GM19239 (cell line): ENCODE data around the gene DIRAS2.
A peak's percentile ranks its signal among the peaks of the same experiment; 100 is the strongest.
"Not testable (repeated sequence)": the region's sequence is repeated elsewhere in the genome, so short reads cannot be mapped to it uniquely, and the experiment has no call there.

Experiments
- DNase-seq: peaks from one replicate; pipeline ENCODE4 v3.0.0; 2011; ENCODE audit warnings: low spot score; ENCODE audit not compliant: insufficient read length
- FAIRE-seq: peaks from 2 replicates; lab custom pipeline; 2011; peaks lifted over from hg19 to GRCh38; lab: Jason Lieb, UNC

Gene DIRAS2

DNA sequence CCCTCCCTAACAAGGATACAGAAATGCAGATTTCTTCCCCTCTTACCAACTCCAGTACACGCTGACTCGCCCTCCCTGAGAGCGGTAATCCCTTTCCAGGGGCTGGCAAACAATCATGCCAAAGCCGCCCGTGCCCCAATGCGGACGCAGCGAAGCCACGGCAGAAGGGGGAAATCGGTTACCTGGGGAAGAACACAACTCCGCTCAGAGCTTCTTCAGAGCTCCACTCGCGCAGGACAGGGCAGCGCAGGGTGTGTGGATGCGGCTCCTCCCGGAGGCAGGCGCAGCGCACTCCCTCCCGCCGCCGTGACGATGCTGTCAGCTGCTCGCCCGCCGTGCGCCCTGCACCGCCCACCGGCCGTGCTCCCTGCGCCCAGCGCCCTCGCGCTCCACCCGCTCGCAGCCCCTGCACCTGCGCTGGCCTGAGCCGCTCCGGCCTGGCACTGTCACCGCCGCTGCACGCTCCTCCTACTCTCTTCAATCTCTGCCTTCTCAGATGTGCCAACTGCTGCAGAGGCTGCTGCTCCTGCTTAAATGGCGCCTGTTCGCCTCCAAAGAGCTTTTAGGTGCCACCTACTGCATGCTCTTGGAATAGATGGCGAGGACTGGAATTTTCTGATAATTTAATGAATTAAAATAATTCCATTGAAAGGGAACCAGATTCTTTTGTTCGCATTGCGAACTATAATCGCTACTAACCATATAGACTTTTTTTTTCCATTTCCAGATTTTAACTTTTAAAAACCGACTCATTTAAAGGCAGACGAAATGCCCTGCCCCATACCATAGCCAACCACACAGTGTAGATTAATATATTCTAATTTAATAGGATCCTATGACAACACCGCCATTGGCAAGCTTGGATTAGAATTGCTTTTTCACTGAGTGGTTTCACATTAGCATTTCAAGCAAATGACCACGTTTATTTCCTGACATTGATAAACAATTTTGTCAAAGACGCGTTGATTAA lies at the start of gene DIRAS2:
Gene DIRAS2, minus strand, starts transcription at position 255 of the 970 bp plus-strand sequence. CDS start 28,997 bp downstream, outside the sequence.
- DNase-seq: no peak

DNA sequence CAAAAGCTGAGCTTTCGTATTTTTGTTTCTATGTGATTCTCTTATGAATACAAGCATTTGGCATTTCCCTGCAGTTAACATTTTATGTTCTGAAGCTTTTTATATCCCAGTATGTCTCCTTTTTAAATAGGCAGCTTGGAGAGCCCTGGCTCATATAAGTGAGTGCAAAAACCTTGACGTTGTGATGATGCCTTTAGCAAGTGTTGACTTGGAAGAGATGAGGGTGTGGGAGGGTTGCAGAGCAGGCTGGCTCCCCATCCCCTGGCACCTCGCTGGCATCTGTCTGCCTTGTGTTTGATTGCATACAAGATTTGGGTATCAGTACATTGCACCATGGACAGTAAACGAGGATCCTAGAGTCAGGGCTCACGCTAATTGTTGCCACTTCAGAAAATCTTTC lies 42.1 kb upstream of the DIRAS2 start:
- FAIRE-seq: no peak
- DNase-seq: no peak

More for the DNA sequence above, at the start of gene DIRAS2:
- no peak for FAIRE-seq

GRCh38 chr9:90684106-90684505 lies 41.5 kb upstream of the DIRAS2 start:
- no peak for DNase-seq
- FAIRE-seq: no peak

DNA sequence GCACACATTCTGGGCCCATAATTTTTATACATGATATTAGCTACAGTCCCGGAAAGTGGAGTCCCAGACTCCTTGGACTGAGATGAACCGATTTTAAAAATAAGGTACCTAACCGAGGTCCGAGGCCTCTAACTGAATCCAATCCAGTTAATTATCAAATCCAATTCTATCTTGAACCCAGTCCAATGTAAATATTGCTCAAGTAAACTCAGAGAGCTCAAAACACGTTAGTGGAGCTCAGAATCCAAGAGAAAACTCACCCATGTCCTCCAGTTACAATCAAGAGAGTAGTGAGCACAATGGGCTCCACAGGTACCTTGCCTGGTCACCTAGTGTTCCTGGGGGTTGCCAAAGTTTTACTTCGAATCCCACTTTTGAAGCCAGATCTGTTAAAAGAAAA lies 37.9 kb upstream of the DIRAS2 start:
- no peak for DNase-seq
- no peak for FAIRE-seq

DNA sequence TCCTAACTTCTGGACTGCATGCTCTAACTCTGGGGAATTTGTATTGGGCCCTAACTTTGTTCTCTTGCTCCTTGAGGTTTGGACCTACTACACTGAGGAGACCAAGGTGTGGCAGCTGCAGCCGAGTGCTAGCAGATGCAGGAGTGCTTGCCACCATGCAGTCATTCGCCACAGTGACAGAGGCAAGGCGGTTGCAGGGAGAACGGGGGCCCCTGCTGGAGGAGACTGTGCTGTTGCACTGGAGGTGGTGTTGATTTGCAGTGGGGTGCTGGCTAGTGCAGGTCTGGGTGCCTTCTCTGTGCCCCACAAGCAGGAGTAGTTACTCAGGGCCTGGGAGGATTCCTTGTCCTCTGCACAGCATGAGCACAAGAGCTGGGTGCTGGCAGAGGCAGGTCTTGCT lies 22.4 kb upstream of the DIRAS2 start:
- FAIRE-seq (no peak), DNase-seq (no peak)

DNA sequence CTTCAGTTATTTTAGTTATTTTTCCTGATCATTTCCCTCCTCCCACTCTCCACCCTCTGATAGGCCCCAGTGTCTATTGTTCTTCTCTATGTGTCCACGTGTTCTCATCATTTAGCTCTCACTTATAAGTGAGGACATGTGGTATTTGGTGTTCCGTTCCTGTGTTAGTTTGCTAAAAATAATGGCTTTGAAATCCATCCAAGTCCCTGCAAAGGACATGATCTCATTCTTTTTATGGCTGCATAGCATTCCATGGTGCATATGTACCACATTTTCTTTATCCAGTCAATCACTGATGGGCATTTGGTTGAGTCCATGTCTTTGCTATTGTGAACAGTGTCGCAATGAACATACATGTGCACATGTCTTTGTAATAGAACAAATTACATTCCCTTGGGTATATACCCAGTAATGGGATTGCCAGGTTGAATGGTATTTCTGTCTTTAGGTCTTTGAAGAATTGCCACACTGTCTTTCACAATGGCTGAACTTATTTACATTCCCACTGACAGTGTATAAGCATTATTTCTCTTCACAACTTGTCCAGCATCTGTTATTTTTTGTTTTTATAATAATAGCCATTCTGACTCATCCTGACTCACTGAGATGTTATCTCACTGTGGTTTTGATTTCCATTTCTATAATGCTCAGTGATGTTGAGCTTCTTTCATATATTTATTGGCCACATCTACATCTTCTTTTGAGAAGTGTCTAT lies 17.2 kb upstream of the DIRAS2 start:
- DNase-seq (no peak), FAIRE-seq (no peak)

DNA sequence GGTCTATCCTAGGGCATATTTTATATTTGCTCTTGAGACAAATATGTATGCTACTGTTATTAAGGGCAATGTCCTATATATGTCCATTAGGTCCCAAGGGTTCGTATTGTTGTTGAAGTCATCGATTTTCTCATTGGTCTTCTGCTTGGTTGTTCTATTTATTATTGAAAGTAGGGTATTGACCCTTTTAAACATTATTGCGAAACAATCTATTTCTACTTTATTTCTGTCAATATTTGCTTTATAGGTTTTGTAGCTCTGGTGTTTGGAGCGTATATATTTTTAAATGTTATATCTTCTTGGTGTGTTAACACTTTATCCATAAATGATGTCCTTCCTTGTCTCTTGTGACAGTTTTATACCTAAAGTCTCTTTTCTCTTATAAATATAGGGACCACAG lies 16.2 kb upstream of the DIRAS2 start:
- DNase-seq (no peak), FAIRE-seq (no peak)

DNA sequence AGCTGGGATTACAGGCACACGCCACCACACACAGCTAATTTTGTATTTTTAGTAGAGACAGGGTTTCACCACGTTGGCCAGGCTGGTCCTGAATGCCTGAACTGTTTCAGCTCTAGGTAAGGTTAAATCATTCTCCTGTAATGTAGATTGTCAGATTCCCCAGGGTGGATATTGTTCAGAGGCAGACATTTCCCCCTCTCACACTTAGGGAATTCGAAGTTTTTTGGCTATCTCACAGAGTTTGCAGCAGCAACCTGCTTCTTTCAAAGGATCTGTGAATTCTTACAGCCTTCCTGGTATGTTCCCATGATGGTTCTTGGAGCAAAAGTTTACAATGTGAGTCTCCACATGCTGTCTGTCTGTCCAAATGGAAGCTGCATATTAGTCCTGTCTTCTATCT lies 15.6 kb upstream of the DIRAS2 start:
- FAIRE-seq (no peak), DNase-seq (no peak)

DNA sequence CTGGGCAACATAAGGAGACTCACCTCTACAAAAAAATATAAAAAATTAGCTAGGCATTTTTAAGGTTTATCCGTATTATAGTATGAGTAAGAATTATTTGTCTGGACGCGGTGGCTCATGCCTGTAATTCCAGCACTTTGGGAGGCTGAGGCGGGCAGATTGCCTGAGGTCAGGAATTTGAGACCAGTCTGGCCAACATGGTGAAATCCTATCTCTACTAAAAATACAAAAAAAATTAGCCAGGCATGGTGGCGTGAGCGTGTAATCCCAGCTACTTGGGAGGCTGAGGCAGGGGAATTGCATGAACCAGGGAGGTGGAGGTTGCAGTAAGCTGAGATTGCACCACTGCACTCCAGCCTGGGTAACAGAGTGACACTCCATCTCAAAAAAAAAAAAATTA lies 14.3 kb upstream of the DIRAS2 start:
- DNase-seq: not testable (repeated sequence)

GRCh38 chr9:90651246-90651645 lies 8.6 kb upstream of the DIRAS2 start:
- no peak for FAIRE-seq
- no peak for DNase-seq

More for the DNA sequence above, 14.3 kb upstream of the DIRAS2 start:
- FAIRE-seq: not testable (repeated sequence)

DNA sequence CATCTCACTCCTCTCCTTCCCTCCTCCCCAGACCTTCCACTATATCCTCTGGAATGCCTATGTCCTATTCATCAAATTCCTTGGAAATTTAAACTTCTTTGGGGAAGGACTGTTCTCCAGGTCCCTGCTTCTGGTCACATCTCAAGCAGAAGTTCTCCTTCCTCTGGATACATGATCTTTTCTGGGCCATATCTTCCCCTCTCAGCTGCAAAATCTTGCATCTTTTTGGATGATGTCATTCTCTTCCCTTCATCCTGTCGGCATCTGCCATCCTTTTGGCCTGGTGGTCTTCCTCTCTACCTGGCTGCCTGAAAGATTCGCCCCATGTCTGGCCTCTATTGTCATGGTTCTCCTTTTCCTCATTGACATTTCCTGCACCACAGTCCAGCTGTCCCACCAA lies 5.2 kb upstream of the DIRAS2 start:
- no peak for FAIRE-seq

GRCh38 chr9:90645721-90646120 lies 3.1 kb upstream of the DIRAS2 start:
- FAIRE-seq (no peak), DNase-seq (no peak)

More for the DNA sequence above, 5.2 kb upstream of the DIRAS2 start:
- no peak for DNase-seq

GRCh38 chr9:90641884-90642487 lies 638 bp downstream of the DIRAS2 start:
- DNase-seq (no peak), FAIRE-seq (no peak)

- no peak for FAIRE-seq
- no peak for DNase-seq
Measured at GRCh38 chr9:90641086-90641485, 1.5 kb downstream of the DIRAS2 start.

DNA sequence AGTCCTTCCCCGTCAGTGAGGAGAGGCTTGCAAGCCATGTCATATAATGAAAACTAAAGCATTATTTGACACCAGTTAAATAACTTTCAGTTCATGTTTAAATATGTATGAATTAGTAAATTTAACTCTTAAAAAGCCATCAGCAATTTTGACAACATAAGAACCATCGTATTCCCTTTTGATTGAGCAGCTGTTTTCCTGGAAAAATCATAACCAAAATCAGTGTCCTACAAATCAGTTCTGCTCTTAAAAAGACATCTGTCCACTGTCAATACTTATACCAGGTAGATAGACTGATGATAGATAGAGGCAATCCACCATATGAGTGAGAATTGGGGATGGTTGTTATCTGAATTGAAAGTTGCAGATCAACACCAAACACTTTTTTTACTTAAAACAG lies 2.3 kb downstream of the DIRAS2 start:
- no peak for FAIRE-seq
- no peak for DNase-seq

- DNase-seq (no peak), FAIRE-seq (peak; percentile 45)
Measured at GRCh38 chr9:90637626-90638025, 5.0 kb downstream of the DIRAS2 start.

DNA sequence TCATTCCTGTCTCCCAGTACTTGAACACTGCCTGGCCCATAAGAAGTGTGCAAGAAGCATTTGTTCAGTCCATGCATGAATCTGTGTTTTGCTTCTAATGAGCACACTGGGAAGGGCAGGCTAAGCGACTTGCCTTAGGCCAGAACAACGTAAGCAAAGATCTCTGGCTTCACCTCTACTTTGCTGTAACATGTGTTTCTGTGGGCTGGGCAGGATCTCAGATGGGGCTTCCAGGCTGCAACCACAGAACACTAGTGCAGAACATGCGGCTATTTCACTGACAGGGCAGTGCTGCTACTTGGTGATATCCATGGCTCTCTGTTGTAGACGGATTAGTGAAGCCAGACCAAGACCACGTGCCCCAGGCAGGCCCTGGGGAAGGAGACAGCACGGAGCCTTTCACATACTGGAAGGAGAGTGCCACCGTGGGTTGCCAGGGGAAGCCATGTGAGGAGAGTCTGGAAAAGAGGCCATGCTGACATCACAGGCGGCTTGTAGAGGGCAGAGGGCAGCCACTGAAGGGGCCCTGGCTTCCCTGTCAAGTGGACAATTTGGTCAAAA lies 9.9 kb downstream of the DIRAS2 start:
- FAIRE-seq: no peak
- DNase-seq: no peak

DNA sequence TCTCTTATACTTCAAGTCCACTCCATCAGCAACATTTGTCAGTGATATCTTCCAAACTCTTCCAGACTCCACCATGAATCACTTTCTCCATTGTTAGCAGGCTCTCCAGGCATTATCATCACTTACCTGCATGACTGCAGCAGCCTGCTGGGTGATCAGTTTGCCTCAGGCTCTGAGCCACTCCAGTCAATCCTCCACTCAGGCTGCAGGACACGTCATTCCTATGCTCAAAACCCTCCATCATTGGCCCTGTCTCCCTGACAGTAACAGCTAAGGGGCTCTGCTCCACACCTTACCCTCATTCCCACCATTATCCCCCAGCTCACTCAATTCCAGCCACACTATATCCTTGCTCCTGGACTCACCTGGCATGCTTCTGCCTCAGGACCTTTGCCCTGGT lies 10.7 kb downstream of the DIRAS2 start:
- FAIRE-seq: no peak
- DNase-seq: no peak

GRCh38 chr9:90629991-90630390 lies 12.6 kb downstream of the DIRAS2 start:
- FAIRE-seq: no peak

GRCh38 chr9:90629354-90629753 lies 13.3 kb downstream of the DIRAS2 start:
- no peak for FAIRE-seq
- no peak for DNase-seq

More at GRCh38 chr9:90629991-90630390, 12.6 kb downstream of the DIRAS2 start:
- no peak for DNase-seq
